Inflammatory macrophage treated with lipopolysaccharide for 4 hours (primary cell): Measurements from ENCODE around the gene C6orf89.

Experiments used
- DNase-seq: peaks from one replicate; pipeline ENCODE4 v3.0.0-alpha.2; 2020

Gene C6orf89

DNA sequence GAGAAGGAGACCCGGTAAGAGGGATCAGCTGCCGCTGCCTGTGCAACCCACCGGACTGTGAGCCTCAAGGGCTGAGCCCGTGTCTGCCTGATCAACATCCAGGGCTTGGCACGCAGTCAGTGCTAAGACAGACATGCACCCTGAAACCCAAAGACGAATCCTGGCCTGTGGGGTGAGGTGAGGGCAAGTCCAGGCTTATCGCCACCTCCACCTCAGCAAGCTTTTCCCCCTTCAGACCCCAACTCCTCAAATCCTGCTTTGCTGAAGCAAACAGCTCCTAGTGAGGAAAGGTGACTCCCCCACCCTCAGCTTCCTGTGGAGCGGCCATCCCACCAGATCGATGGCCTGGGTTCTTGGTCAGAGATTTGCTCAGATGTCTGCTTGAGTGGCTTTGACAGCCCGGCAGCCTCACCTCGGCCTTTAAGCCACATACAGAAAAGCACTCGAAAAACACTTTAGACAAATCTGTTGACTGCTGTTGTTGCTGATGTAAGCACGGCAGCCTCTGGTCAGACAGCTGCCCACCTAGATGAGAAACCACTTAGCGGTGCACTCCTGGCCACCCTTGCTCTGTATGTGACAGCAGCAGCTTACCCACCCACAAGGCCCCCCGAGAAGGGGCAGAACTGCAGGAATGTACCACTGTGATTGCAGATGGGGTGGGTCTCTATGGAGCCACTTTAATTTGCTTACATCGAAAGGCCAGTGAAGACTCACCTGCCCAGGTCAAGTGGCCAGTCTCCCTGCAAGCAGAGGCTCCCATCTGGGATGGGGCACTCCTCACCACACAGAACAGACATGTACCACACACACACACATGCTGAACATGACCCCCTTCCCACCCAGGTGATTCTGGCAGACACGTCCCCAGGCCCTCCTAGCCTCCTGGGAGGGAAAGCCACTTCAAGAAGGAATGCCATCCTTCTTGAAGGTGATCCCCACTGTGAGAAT lies 85.4 kb downstream of the C6orf89 start:
- no peak for DNase-seq

GRCh38 chr6:36971921-36972673 lies 86.3 kb downstream of the C6orf89 start:
- no peak for DNase-seq

DNA sequence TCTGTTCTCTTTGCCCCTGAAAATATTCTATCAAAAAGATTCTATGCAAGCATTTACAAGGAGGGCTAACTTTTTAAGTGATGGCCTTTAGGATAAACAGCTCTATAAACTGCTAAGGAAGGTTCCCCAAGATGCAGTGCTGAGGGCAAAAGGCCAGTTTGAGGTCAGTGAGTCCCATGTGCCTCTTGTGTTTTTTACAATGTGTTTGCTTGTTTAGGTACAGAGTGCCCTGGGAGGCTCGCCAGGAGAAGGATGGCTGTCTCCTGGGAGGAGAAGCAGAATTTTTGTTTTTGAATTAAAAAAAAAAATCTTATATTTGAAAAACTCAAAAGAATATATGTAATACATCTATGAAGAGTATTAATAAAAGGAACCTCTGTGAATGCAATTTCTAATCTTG lies 87.4 kb downstream of the C6orf89 start:
- DNase-seq: no peak

DNA sequence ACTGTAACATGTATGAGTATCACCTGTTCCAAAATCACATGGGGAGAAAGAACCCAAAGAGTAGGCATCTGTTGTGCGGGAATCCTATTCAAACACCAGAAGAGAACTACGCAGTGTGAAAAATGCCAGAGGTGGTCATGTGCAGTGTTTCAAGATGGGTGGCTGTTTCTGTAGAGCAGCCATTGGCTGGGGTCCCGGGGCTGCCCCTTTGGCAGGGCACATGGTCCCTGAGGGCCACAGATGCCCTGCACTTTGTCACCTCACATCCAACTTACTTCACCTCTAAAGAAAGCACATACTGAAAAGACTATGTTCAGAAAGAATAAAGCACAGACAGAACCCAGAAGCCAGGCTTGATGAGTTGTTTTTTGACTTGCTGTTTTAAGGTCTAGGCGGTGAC lies 87.9 kb downstream of the C6orf89 start:
- no peak for DNase-seq

GRCh38 chr6:36975231-36976006 lies 89.7 kb downstream of the C6orf89 start:
- DNase-seq: no peak

DNA sequence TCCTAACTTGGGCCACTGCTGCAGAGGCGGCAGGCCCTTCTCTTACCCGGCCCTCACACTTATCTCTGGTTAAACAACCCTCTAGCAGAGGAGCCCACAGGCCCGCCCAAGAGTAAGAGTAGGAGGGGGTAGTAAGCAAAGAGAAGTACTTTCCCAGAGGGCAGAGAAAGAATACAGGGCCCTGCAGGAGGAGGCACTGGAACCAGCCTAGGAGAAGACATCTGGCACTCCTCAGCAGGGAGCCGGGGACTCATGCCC lies 90.2 kb downstream of the C6orf89 start:
- DNase-seq: no peak

GRCh38 chr6:36976509-36976908 lies 90.8 kb downstream of the C6orf89 start:
- no peak for DNase-seq

DNA sequence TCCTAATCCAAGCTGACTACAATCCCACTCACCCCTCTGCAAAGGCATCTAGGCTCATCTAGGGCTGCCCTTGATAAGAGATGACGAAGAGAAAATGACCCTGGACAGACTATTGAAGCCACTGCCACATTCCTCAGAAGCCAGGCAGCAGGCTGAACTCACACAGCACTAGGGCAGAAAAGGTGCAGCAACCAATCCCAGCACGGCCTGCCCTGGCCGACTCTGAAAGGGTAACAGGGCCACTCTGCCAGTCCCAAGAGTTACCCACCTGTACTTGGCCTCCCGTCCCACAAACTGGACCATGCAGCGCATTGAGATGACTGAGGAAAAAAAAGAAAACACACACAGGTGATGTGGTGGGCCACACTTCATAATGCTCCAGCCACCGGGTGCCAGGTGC lies 91.2 kb downstream of the C6orf89 start:
- no peak for DNase-seq

DNA sequence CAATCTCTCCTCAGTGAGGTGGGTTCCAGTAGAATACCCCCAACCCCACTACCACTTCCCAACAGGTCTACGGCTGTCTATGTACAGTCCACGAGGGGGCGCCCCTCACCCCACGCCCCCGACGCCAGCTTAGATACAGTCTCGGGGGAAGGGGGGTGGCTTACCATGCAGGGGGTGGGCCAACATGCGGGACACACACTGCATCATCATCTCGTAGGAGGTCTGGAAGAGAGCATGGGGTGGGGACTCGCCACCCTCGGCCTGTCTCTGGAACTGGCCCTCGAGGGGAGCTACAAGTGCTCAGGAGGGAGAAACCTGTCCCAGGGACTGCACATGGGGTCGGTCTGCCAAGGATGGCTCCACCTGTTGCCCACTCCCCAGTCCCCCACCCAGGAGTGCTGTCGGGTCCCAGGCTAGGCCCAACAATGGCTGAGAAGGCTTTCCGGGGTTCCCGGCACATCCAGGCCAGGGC lies 91.8 kb downstream of the C6orf89 start:
- DNase-seq: no peak
